ENCODE measurements around the gene KHDRBS1.
"Not testable (repeated sequence)": the region's sequence is repeated elsewhere in the genome, so short reads cannot be mapped to it uniquely, and the experiment has no call there.

The KHDRBS1 gene, protein sequence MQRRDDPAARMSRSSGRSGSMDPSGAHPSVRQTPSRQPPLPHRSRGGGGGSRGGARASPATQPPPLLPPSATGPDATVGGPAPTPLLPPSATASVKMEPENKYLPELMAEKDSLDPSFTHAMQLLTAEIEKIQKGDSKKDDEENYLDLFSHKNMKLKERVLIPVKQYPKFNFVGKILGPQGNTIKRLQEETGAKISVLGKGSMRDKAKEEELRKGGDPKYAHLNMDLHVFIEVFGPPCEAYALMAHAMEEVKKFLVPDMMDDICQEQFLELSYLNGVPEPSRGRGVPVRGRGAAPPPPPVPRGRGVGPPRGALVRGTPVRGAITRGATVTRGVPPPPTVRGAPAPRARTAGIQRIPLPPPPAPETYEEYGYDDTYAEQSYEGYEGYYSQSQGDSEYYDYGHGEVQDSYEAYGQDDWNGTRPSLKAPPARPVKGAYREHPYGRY

DNA sequence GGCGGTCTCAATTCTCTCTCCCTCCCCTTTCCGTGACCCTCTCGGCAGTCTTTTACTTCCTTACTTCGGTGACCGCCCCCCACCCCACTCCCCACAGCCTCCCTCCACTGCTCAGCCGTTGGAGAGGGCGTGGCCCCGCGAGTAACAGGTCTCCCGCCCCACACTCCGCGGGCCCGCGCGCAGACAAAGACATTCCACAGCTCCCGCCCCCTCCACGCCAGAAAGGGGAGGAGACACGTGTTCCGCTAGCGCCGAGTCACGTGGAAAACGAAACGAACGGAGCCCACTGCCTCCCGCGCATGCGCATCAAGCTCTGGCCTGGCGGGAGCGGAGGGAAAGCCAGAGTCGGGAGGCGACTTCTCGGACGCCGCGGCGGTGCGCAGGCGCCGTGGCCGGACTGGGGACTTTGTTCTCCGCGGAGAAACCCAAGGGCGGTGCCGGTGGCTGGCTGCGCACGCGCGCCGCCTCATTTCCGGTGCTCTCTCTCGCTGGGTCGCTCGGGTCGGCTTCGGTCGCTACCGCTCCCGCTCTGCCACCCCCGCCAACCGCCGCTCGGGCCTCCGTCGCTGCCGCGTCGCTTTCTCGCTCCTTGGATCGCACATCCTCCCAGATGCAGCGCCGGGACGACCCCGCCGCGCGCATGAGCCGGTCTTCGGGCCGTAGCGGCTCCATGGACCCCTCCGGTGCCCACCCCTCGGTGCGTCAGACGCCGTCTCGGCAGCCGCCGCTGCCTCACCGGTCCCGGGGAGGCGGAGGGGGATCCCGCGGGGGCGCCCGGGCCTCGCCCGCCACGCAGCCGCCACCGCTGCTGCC lies at the start of gene KHDRBS1:
KHDRBS1 (plus strand) TSS at position 483 of the 813 bp plus-strand sequence; CDS start at position 611, 128 bp downstream.
- peak; percentile 98 for DNase-seq

DNA sequence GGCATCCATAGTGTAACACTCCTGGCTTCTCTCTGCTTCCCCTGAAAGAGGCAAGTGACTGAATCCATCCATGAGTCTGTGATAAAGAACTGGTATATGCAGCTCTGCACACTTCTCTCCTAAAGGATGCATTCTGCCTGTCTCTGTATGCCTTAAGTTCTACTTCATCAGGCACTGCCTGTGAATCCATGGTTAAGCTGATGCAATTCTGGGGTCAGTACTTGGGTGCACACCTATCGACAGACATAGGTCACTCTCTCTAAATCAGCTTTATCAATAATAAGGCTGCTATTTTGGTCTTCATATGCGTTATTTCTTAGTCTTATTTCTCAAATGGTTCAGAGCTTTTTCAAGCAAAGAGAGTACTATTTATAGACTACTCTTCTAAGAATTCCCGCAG lies 42.8 kb upstream of the KHDRBS1 start:
- DNase-seq = no peak

DNA sequence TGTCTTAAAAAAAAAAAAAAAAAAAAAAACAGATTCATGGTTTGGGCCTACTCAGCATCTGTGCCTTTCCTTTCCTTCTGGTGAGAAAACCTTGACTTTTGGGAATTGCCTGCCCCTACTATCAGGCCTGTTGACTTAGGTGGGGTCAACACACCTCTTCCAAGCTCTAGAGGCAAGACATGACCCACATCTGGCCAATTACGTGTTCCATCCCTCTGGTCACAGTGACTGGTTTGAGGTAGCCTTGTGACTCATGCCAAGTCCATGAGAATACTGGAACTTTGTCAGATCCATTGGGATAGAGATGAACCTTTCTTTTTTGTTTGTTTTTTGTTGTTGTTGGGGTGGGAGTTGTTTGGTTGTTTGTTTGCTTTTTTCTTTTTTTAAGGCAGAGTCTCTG lies 37.3 kb upstream of the KHDRBS1 start:
- DNase-seq = no peak

DNA sequence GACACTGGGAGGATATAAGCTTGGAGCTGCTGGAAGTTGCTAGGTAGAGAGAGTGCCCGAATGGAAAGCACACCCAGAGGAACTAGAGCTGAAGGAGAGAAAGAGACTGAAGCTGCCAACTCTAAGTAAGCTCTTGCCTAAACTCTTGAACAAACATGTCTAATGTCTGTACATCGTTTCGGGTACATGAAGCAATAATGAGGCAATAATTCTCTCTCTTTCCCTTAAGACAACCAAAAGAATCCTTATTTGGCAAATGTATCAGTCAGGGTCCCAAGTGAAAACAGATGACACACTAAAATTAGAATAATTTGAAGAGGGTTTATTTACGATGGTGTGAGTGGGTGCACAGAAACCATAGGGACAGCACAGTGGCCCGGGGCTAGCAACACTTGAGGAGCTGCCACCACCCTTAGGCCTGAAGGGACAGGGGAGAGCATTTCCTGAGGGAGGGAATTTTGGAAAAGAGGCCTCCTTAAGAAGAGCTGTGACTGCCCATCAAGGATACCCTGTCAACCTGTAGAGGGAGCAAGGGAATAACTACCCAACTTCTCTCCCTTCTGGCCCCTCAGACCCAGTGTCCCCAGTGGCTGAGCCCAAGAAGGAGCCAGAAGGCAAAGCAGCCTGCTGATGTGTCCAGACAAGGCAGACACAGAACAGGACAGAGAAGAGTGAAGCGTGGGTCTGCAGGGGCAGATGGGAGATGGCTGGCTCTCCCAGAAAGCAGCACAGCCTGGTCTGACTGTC lies 36.1 kb upstream of the KHDRBS1 start:
- peak; percentile 5 for DNase-seq

DNA sequence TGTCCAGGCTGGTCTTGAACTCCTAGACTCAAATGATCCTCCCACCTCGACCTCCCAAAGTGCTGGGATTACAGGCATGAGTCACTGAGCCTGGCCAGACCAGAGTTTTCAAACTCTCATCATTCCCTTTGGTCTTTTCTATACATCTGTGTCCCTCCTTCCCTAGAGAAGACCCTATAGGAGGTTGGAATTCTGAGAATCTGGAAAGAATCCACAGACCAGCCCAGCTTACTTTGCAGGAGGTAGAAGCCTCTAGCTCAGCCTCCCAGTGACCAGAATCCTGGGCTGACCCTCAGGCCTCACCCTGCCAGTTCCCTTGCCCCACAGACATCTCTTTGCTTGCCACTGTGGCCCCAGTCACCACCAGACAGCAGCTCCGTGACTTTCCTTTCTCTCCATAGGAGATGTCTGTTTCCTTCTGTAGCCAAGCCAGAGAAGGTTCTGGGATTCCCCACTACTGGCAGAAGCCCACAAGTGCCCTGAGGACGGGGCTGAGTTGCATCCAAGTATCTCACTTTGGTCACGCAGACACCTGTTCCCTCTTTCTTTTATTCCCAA lies 34.7 kb upstream of the KHDRBS1 start:
- DNase-seq = no peak

DNA sequence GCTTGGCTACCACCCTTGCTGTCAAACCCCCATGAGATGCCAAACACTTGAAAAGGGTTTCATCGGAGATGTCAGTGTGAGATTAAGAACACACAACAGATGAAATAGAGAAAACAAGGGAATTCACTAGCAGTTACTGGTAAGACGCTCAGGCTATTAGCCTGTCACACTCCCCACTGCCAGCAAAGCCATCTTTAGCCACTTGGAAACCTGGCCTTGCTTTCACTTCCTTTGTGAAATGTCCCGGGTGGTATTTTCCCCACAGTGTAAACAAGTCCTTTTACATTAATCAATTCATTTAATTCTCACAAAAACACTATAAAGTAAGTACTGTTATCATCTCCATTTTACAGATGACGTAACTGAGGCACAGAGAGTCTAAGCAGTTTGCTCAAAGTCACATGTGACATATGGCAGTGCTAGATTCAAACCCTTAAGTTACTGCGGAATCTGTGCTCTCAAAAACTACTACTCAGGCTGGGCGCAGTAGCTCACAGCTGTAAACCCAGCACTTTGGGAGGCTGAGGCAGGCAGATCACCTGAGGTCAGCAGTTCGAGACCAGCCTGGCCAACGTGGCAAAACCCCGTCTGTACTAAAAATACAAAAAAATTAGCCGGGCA lies 32.7 kb upstream of the KHDRBS1 start:
- no peak for DNase-seq

DNA sequence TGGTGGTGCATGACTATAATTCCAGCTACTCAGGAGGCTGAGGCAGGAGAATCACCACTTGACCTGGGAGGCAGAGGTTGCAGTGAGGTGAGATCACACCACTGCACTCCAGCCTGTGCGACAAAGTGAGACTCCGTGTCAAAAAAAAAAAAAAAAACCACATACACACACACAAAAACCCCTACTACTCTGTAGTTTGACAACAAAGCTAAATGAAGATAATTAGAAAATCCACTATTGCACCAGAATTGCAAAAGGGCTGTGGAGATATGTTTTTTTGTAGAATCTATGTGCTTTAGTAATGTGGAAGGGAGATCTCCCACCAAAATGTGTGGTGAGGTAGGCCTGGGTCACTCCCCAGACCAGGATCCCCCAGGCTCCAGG lies 32.2 kb upstream of the KHDRBS1 start:
- no peak for DNase-seq

DNA sequence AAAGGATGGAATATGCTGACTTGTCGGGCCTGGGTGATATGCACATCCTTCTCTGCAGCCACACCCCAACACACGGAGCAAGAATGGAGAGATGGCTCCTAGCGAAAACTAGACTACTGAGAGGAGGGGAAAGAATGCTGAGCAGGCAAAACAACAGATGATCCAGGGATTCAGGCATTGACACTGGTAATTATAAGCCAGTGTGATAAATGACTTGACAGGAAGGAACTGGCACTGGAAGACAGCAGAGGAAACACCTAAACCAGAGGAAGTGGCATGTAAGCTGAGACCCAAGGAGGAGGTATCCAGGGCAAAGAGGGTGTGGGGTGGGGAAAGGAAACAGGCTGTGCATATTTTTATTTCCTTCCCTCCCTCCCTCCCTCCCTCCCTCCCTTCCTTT lies 31.7 kb upstream of the KHDRBS1 start:
- no peak for DNase-seq

DNA sequence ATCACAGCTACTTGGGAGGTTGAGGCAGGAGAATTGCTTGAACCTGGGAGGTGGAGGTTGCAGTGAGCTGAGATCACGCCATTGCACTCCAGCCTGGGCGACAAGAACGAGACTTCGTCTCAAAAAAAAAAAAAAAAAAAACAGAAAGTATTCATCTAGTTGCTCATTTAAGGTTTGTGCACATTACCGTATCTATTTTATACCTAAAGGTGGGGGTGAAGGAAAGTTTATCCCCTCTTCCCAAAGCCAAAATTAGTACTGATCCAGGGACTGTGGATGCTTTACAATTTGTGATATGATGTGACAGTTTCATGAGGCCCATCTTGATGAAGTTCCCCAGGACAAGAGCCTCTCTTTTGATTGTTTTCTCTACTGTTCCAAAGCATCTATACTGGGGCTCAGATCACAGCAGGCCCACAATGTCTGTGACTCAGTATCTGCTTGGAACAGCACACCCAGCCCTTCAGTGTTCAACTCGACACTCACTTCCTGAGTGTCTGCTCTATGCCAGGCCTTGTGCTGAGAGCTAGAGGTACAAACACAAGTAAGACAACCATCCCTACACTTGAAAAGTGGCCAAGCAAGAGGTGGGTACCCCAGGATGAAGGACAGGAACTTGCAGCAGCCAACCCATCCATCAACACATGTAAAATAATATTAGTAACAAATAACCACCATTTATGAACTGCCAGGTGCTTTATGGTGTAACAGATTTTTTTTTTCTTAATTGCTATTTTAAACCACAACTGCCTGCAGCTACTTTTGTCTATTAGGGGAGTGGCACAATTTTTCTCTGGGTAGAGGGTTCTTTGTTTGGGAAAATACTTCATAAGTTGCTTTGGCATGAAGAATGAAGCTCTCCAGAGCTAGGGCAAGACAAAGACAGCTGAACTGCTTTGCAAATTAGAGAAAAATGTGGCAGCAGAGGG lies 29.0 kb upstream of the KHDRBS1 start:
- DNase-seq = no peak

DNA sequence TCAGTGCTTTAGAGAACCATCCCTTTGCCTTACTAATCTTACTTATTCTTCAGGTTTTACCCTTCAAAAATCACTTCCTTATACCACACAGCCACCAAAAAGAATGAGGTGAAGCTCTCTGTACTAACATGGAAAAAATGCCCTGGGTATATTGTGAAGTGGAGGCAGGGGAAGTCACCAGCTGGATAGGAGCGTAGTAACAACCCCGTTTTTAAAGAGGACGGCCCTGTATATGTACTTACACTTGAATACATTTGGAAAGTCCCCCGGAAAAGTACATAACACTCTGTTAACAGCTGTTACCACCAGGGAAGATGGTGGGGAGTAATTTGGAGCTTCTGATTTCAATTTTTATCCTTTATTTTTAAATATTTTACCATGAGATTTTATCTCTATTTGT lies 28.2 kb upstream of the KHDRBS1 start:
- DNase-seq = no peak

DNA sequence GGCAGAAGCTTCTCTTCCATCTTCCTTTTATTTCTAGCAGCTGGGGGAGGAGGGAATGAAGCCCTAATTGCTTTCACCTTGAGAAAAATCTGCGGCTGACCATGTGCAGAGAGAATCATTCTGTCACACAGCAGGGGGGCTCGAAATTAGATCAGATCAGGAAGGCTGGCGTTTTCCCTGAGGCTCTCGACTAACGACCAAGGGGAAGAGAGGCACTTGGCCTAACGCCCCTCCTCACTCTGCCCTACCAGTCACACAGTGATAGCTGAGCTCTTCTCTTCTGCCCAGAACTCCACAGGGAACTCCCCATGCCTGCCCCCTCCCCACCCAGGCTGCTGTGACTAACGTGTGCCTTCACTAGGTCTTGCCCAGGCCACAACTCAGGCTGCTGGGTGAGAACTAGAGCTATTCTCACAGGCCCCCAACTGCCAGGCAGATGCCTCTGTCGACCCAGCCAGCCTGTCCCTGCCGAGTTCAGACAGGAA lies 26.5 kb upstream of the KHDRBS1 start:
- DNase-seq = no peak

DNA sequence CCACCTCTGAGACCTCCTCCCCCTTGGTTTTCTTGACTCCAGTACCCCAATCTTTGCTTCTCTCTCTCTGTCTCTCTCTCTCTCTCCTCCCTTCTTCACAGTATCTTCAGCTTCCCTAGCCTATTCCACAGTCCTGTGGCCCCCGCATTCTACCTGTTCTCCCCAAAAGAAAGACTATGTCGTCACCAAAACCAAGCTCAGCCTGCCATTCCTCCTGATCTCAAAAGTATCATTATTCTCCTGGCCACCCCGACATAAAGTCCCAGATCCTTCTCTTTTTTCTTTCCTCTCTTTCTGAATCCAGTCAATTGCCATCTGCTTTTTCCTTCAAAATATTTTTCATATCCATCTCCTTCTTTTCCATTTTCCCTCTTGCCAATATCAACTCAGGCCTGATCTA lies 23.7 kb upstream of the KHDRBS1 start:
- DNase-seq = no peak

DNA sequence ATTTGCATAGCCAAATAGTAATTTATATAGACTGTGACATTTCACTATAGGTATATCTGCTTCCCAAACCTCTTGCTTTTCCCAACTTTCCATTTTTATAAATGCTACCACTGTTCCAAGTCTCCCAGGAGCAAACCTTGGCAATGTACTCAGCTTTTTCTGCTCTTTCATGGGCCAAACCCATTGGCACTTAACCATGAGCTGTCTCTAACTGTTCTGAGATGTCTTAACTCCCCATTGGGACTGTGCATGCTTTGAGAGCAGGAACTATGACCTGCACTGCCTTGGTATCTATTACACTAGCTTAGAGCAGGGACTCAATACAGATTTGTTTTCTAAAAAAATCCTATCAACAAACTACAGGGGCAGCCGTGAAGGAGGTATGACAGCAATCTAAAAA lies 22.5 kb upstream of the KHDRBS1 start:
- DNase-seq = no peak

DNA sequence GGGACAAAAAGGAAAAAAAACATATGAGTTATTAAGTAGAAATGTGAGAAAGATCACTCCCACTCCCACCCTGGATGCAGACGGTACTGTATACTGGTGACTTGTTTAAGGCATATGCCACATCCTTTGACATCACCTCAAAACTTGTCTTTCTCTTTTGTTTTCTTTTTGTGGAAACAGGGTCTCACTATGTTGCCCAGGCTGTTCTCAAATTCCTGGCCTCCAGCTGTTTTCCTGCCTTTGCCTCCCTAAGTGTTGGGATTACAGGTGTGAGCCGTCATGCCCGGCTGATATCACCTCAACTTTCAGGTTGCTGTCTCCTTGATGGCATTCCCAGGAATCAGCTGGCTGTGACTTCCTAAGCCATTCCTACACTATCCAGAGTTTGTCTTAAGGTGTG lies 18.4 kb upstream of the KHDRBS1 start:
- DNase-seq = no peak

DNA sequence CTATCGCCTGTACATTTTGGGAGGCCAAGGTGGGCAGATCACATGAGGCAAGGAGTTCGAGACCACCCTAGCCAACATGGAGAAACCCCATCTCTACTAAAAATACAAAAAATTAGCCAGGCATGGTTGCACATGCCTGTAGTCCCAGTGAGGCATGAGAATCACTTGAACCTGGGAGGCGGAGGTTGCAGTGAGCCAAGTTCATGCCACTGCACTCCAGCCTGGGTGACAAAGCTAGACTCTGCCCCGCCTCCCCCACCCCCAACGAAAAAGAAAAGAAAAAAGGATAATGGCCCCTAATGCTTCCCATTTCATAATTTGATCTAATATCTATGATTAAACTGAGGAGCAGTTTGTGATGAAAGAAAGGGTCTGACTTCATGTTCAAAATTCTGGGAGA lies 17.5 kb upstream of the KHDRBS1 start:
- DNase-seq = not testable (repeated sequence)

DNA sequence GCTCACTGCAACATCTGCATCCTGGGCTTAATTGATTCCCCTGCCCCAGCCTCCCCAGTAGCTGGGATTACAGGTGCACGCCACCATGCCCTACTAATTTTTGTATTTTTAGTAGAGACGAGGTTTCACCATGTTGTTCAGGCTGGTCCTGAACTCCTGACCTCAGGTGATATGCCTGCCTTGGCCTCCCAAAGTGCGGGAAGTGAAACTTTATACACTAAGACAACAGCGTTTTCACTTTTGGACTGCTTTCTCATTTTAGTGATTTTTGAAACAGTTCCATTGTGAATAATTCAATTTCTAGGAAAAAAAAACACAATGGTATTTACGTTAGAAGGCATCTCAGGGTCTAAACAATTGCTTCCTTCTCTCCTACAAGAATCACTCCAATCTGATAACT lies 11.8 kb upstream of the KHDRBS1 start:
- no peak for DNase-seq

DNA sequence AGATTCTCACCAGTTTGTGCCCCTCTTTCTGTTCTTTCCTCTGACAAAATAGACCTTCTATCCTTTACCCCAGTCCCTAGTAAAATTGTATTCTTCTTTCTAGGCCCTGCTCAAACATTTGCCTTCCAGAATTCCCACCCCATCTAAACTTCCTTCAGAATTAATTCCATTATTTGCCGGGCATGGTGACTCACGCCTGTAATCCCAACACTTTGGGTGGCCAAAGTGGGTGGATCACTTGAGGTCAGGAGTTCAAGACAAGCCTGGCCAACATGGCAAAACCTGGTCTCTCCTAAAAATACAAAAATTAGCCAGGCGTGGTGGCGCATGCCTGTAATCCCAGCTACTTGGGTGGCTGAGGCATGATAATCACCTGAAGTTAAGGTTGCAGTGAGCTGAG lies 11.4 kb upstream of the KHDRBS1 start:
- not testable (repeated sequence) for DNase-seq

DNA sequence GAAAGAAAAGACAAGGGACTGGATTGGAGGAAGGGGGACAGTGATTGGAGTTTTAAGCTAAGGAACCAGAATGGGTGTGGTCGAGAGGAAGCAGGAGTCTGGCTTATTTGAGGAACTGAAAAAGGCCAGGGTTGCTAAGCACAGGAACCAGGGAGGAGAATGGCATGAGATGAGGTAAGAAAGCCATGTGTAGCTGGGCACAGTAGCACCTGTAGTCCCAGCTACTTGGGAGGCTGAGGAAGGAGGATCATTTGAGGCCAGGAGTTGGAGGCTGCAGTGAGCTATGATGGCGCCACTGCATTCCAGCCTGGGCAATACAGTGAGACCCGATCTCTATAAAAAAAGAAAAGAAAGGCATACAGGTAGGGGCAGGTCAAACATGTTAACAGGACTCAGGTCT lies 8.1 kb upstream of the KHDRBS1 start:
- no peak for DNase-seq

DNA sequence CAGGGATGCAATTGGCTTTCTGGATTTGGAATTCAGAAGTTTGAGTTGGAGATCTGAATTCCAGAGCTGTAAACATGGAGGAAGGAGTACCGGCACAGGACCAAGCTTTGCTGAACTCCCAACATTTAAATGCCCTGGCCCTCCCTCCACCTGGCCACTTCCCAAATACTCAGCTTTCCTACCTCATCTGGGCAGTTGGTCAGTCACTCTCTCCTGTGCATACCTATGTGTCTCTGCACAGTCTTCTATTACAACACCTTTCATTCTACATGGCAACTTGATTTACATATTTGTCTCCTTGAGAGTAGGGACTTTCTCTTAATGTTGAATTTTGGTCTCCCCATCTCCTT lies 6.1 kb upstream of the KHDRBS1 start:
- DNase-seq = no peak

DNA sequence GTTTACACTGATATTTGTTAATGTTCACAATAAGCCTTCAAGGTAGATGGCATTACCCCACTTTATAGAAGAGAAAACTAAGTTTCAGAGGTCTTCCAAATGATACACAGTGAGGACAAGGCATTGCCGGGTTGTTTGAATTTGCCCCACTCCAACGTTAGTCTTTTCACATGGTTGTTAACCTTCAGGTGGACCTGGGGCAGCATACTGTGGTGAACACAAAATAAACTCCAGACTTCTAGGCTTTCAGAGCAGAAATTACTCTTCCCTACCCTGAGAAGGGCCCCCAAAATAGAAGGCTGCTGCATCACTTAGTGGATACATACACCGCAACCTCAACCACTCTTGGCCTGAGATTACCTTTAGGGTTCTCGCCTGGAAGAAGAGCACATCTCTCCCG lies 3.4 kb upstream of the KHDRBS1 start:
- DNase-seq = no peak

DNA sequence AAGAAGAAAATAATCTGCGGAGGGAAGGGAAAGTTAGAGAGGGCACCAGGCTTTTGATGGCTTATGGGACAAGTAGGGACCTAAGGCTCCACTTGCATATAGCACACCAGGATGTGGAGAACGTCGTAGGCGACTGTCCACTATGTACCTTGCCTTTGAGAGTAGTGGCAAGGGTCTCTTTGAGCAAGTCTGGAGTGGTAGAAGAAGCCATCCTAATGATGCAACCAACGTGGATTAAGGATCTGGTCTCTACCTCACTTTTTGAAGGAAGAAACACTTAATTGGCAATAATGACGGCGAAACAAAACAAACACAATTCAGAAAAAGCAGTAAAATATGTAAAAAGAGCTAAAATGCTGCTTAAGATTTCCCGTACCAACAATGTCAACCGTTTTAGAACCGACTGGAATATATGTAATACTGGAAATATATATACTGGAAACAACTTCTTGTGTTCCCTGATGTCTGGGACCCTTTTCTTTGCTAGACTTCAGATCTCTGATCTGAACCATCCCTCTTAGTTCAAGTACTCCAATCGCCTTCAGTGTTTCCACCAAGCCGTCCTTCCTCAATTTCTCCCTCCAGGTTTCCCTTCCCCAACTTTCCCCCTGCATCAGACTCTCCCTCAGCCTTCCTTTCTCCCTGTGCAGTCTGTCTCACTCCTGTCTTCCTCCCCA lies 821 bp upstream of the KHDRBS1 start:
- DNase-seq = no peak
